ENCODE measurements around the gene CDH2. TPM values are rescaled to one million over a fixed set of nuclear protein-coding genes. Genes with fewer than 3 reads are reported as not detected.

CDH2 gene
- total RNA-seq, 1 donor from 2014 or later: 22.8 TPM

GRCh38 chr18:27956001-27956640 lies 220.8 kb downstream of the CDH2 start:
- H3K27me3 ChIP-seq: no peaks in the 10 kb centered on the region
- intact Hi-C loops (cut with DNase I): no loop called here
- DNase-seq (ENCODE audit: low spot score in 2 of 2): no peak
- H3K9me3 ChIP-seq: no peaks in the 10 kb centered on the region
- no peak for TF ChIP-seq CTCF (IDR thresholded peaks at IDR 0.05)
- no peak overlapping the region for H3K27ac ChIP-seq
- no peaks in the 10 kb centered on the region for H3K4me1 ChIP-seq
- H3K4me3 ChIP-seq: no peak overlapping the region
- no peaks in the 10 kb centered on the region for H3K36me3 ChIP-seq

GRCh38 chr18:27954226-27954625 lies 222.7 kb downstream of the CDH2 start:
- DNase-seq (ENCODE audit: low spot score in 2 of 2): no peak
- intact Hi-C loops (cut with DNase I): no loop called here

GRCh38 chr18:27952741-27953140 lies 224.2 kb downstream of the CDH2 start:
- Histone ChIP-seq H3K27ac (no peak overlapping the region), H3K36me3 (no peaks in the 10 kb centered on the region), H3K27me3 (no peaks in the 10 kb centered on the region), H3K4me1 (no peaks in the 10 kb centered on the region), H3K9me3 (no peaks in the 10 kb centered on the region), H3K4me3 (no peak overlapping the region)
- DNase-seq (ENCODE audit: low spot score in 2 of 2): no peak
- no peak for TF ChIP-seq CTCF (IDR thresholded peaks at IDR 0.05)
- intact Hi-C loops (cut with DNase I): no loop called here

More at GRCh38 chr18:27954226-27954625, 222.7 kb downstream of the CDH2 start:
- no peaks in the 10 kb centered on the region for H3K4me1 ChIP-seq
- H3K27ac ChIP-seq: no peak overlapping the region
- TF ChIP-seq CTCF (IDR thresholded peaks at IDR 0.05): no peak
- no peaks in the 10 kb centered on the region for H3K36me3 ChIP-seq
- H3K27me3 ChIP-seq: no peaks in the 10 kb centered on the region
- no peaks in the 10 kb centered on the region for H3K9me3 ChIP-seq
- H3K4me3 ChIP-seq: no peak overlapping the region

GRCh38 chr18:27950648-27951228 lies 226.2 kb downstream of the CDH2 start:
- Histone ChIP-seq H3K4me3 (no peak overlapping the region), H3K36me3 (no peaks in the 10 kb centered on the region), H3K27me3 (no peaks in the 10 kb centered on the region), H3K4me1 (no peaks in the 10 kb centered on the region), H3K27ac (no peak overlapping the region), H3K9me3 (no peaks in the 10 kb centered on the region)
- no peak for DNase-seq (ENCODE audit: low spot score in 2 of 2)
- TF ChIP-seq CTCF (IDR thresholded peaks at IDR 0.05): no peak
- intact Hi-C loops (cut with DNase I): no loop called here

GRCh38 chr18:27948986-27949385 lies 227.9 kb downstream of the CDH2 start:
- no peak for TF ChIP-seq CTCF (IDR thresholded peaks at IDR 0.05)
- no peaks in the 10 kb centered on the region for H3K27me3 ChIP-seq
- H3K27ac ChIP-seq: no peak overlapping the region
- H3K4me3 ChIP-seq: no peak overlapping the region
- intact Hi-C loops (cut with DNase I): no loop called here
- no peaks in the 10 kb centered on the region for H3K9me3 ChIP-seq
- no peak for DNase-seq (ENCODE audit: low spot score in 2 of 2)
- H3K36me3 ChIP-seq: no peaks in the 10 kb centered on the region
- H3K4me1 ChIP-seq: no peaks in the 10 kb centered on the region
